Measurements from ENCODE around the gene PRR33. TPM values are rescaled to one million over a fixed set of nuclear protein-coding genes. Genes with fewer than 3 reads are reported as not detected.
A peak's percentile ranks its signal among the peaks of the same experiment; 100 is the strongest.
"Not testable (repeated sequence)": the region's sequence is repeated elsewhere in the genome, so short reads cannot be mapped to it uniquely, and the experiment has no call there.

PRR33 gene
- total RNA-seq, 1 donor from 2014 or later = not detected

- Mint-ChIP-seq H3K36me3 (ENCODE audit: low read depth) (peaks cover 2% of the 10 kb centered on the region), H3K9me3 (ENCODE audit: low read depth) (no peaks in the 10 kb centered on the region), H3K27ac (ENCODE audit: unreplicated experiment) (no peak overlapping the region), H3K27me3 (ENCODE audit: low read depth) (no peaks in the 10 kb centered on the region), H3K4me1 (ENCODE audit: low read depth) (no peaks in the 10 kb centered on the region), H3K4me3 (ENCODE audit: unreplicated experiment) (no peak overlapping the region)
- TF ChIP-seq, protein P1, sequence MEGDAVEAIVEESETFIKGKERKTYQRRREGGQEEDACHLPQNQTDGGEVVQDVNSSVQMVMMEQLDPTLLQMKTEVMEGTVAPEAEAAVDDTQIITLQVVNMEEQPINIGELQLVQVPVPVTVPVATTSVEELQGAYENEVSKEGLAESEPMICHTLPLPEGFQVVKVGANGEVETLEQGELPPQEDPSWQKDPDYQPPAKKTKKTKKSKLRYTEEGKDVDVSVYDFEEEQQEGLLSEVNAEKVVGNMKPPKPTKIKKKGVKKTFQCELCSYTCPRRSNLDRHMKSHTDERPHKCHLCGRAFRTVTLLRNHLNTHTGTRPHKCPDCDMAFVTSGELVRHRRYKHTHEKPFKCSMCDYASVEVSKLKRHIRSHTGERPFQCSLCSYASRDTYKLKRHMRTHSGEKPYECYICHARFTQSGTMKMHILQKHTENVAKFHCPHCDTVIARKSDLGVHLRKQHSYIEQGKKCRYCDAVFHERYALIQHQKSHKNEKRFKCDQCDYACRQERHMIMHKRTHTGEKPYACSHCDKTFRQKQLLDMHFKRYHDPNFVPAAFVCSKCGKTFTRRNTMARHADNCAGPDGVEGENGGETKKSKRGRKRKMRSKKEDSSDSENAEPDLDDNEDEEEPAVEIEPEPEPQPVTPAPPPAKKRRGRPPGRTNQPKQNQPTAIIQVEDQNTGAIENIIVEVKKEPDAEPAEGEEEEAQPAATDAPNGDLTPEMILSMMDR (IDR thresholded peaks at IDR 0.05) = no peak
- DNase-seq (ENCODE audit: low spot score) = peak; percentile 70
Observed at GRCh38 chr11:1887451-1888346, 4.0 kb downstream of the PRR33 start.

DNA sequence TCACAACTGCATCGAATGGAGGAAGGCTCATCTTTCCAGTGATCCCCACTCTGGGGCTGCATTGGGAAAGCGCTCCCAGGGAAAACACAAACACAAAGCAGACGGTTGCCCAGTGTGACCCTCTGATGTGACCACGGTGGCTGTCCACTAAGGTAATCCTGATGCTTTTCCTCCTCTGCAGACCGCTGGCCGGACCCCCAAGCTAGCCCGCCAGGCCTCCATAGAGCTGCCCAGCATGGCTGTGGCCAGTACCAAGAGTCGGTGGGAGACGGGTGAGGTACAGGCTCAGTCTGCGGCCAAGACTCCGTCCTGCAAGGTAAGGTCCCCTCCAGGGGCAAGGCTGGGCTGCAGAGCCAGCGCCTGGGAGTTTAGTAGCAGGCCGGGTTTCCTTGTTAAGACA, 5.1 kb downstream of the PRR33 start:
- not testable (repeated sequence) for H3K27ac Mint-ChIP-seq (ENCODE audit: unreplicated experiment); H3K9me3 Mint-ChIP-seq (ENCODE audit: low read depth); H3K4me3 Mint-ChIP-seq (ENCODE audit: unreplicated experiment); H3K4me1 Mint-ChIP-seq (ENCODE audit: low read depth); H3K36me3 Mint-ChIP-seq (ENCODE audit: low read depth); H3K27me3 Mint-ChIP-seq (ENCODE audit: low read depth)
- peak; percentile 62 for DNase-seq (ENCODE audit: low spot score)

- Mint-ChIP-seq H3K27me3 (ENCODE audit: low read depth) (no peaks in the 10 kb centered on the region), H3K27ac (ENCODE audit: unreplicated experiment) (no peak overlapping the region), H3K4me1 (ENCODE audit: low read depth) (peaks cover 9% of the 10 kb centered on the region), H3K4me3 (ENCODE audit: unreplicated experiment) (no peak overlapping the region), H3K36me3 (ENCODE audit: low read depth) (peaks cover 2% of the 10 kb centered on the region), H3K9me3 (ENCODE audit: low read depth) (no peaks in the 10 kb centered on the region)
- no peak for DNase-seq (ENCODE audit: low spot score)
- TF ChIP-seq, protein P1 (IDR thresholded peaks at IDR 0.05) = no peak
Observed at GRCh38 chr11:1884303-1884700, 7.4 kb downstream of the PRR33 start.

- Mint-ChIP-seq H3K9me3 (ENCODE audit: low read depth) (no peaks in the 10 kb centered on the region), H3K4me1 (ENCODE audit: low read depth) (peaks cover 9% of the 10 kb centered on the region), H3K36me3 (ENCODE audit: low read depth) (no peaks in the 10 kb centered on the region), H3K27ac (ENCODE audit: unreplicated experiment) (no peak overlapping the region), H3K4me3 (ENCODE audit: unreplicated experiment) (no peak overlapping the region), H3K27me3 (ENCODE audit: low read depth) (no peaks in the 10 kb centered on the region)
- TF ChIP-seq, protein P1 (IDR thresholded peaks at IDR 0.05) = no peak
- DNase-seq (ENCODE audit: low spot score) = peak; percentile 69
Observed at GRCh38 chr11:1883346-1884302, 8.1 kb downstream of the PRR33 start.

DNA sequence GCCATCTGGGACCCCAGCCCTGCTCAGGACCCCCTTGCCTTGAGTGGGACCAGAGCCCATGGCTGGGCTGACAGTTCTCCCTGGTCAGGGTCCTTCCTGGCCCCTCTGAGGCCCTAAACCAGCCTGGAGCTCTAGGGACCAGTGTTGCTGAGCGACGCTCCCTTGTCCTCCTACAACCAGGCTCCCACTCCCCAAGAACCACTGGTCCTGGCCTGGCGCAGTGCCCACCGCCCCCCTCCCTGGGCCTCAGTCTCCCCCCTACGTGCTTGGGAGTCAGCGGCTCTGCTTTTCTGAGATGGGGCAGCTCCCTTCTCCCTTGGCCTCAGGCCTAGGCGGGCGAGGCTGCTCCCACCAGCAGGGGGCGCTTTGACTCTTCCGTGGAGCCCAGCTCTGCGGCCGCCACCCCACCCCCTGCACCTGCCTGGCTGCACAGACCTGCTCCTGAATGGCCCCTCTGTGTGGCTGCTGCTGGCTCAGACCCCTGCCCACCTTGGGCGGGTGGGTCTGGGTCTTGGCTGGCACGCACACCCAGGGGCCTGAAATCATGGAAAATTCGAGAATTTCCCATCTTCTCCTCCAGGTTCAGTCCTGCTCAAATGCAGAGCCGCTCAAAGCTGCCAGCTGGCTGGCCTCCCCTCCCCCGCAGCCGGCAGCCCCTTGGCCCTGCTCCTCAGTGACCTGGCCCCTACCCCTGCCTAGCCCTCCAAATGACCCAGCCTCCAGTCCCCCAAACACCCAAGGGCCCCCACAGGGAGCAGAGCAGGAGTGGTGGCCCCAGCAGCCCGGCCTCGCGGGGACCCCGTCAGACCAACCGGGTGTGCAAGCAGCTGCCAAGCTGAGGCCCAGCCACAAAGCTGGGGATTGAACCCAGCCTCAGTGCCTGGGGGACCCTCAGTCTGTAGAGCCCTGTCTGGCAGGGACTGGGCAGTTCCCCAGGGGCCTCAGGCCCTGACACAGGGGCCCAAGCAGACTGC, 9.1 kb downstream of the PRR33 start:
- TF ChIP-seq, protein P1 (IDR thresholded peaks at IDR 0.05) = peak; percentile 95
- DNase-seq (ENCODE audit: low spot score) = peak; percentile 89
- Mint-ChIP-seq H3K4me1 (ENCODE audit: low read depth) (peaks cover 12% of the 10 kb centered on the region), H3K36me3 (ENCODE audit: low read depth) (no peaks in the 10 kb centered on the region), H3K27me3 (ENCODE audit: low read depth) (no peaks in the 10 kb centered on the region), H3K4me3 (ENCODE audit: unreplicated experiment) (no peak overlapping the region), H3K27ac (ENCODE audit: unreplicated experiment) (no peak overlapping the region), H3K9me3 (ENCODE audit: low read depth) (no peaks in the 10 kb centered on the region)
